Activated T-cell treated with anti-CD3 and anti-CD28 coated beads, Interleukin-2, amount 50 U/mL, for 72 hours (primary cell): ENCODE measurements around the gene VAPA. TPM values are rescaled to one million over a fixed set of nuclear protein-coding genes. Genes with fewer than 3 reads are reported as not detected.
"Not testable (repeated sequence)": the region's sequence is repeated elsewhere in the genome, so short reads cannot be mapped to it uniquely, and the experiment has no call there.

Source experiments
- ATAC-seq, 2 donors: fragments of 150-1000 bp; cut with Tn5 transposase; replicated peaks in 1 of 2; 2 replicates each; pipeline ENCODE4 v1.10.0; 2021; ENCODE audit warnings: moderate library complexity in 2 of 2, mild to moderate bottlenecking in 1 of 2
- DNase-seq, 2 donors: peaks; one replicate each; pipeline ENCODE4 v3.0.0; 2021 to 2022; ENCODE audit warnings: mixed read lengths in 1 of 2
- H3K27ac Mint-ChIP-seq: one replicate; pipeline ENCODE4 v1.8.0; 2022; ENCODE audit warnings: mild to moderate bottlenecking, moderate library complexity, mixed read lengths
- H3K27me3 Mint-ChIP-seq: one replicate; pipeline ENCODE4 v1.8.0; 2022; ENCODE audit warnings: low read depth, mixed read lengths
- H3K36me3 Mint-ChIP-seq, 2 donors: one replicate each; pipeline ENCODE4 v1.8.0; 2022; ENCODE audit warnings: mixed read lengths in 2 of 2, mild to moderate bottlenecking in 1 of 2; ENCODE audit not compliant: insufficient read depth in 2 of 2
- H3K4me1 Mint-ChIP-seq: one replicate; pipeline ENCODE4 v1.8.0; 2022; ENCODE audit warnings: low read depth, mixed read lengths
- H3K4me3 Mint-ChIP-seq, 2 donors: one replicate each; pipeline ENCODE4 v1.8.0; 2022; ENCODE audit warnings: mild to moderate bottlenecking in 2 of 2, mixed read lengths in 2 of 2, moderate library complexity in 2 of 2
- H3K9me3 Mint-ChIP-seq, 2 donors: one replicate each; pipeline ENCODE4 v1.8.0; 2022; ENCODE audit warnings: mixed read lengths in 2 of 2
- total RNA-seq, 2 donors: library from RNA; stranded (reverse); gene quantifications; one replicate each; pipeline ENCODE4 v1.2.3, GENCODE V29; 2022

VAPA gene
- total RNA-seq, 2 donors from 2014 or later, result 197 to 209 TPM

GRCh38 chr18:9912285-9912684, 1.5 kb upstream of the VAPA start:
- not testable (repeated sequence) for H3K27ac Mint-ChIP-seq, H3K36me3 Mint-ChIP-seq

GRCh38 chr18:9913151-9913525, 678 bp upstream of the VAPA start:
- ATAC-seq (no peak), DNase-seq (no peak)
- Mint-ChIP-seq H3K36me3 (peaks cover 4% of the 10 kb centered on the region in 2 donors), H3K4me3 (peak overlapping the region; percentile 88), H3K27me3 (peaks cover 10% of the 10 kb centered on the region), H3K27ac (peak overlapping the region; percentile 83), H3K9me3 (no peaks in the 10 kb centered on the region), H3K4me1 (peaks cover 26% of the 10 kb centered on the region)

More at GRCh38 chr18:9912285-9912684, 1.5 kb upstream of the VAPA start:
- not testable (repeated sequence) for ATAC-seq, H3K9me3 Mint-ChIP-seq, DNase-seq
- peaks cover 11% of the 10 kb centered on the region for H3K27me3 Mint-ChIP-seq
- peak overlapping the region in 1 of 2 donors; percentile 32 for H3K4me3 Mint-ChIP-seq
- H3K4me1 Mint-ChIP-seq, result peaks cover 26% of the 10 kb centered on the region

DNA sequence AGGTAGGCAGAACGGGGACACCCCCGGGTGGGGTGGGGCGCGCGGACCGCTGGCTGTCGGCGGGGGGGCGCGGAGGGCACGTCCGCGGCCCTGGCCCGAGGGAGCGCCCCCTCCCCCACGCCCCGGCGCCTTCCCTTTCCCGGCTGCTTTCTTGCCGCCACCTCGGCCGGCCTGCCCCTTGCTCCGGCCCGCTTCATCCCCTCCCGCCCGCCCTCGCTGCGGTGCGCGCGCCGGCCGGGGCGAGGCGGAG, 443 bp downstream of the VAPA start:
- DNase-seq (no peak), ATAC-seq (no peak)
- Mint-ChIP-seq H3K9me3 (no peaks in the 10 kb centered on the region), H3K27me3 (peaks cover 7% of the 10 kb centered on the region), H3K36me3 (peaks cover 4% of the 10 kb centered on the region in 2 donors), H3K4me1 (peaks cover 26% of the 10 kb centered on the region), H3K4me3 (peak overlapping the region; percentile 88), H3K27ac (no peak overlapping the region)

GRCh38 chr18:9914584-9915290, 921 bp downstream of the VAPA start:
- H3K4me1 Mint-ChIP-seq, result peaks cover 26% of the 10 kb centered on the region
- H3K4me3 Mint-ChIP-seq, result peak overlapping the region; percentile 90 to 97
- no peaks in the 10 kb centered on the region for H3K9me3 Mint-ChIP-seq
- ATAC-seq, result peak; percentile 42 to 46
- H3K27ac Mint-ChIP-seq, result peak overlapping the region; percentile 98
- H3K36me3 Mint-ChIP-seq, result peaks cover 4% of the 10 kb centered on the region in 2 donors
- H3K27me3 Mint-ChIP-seq, result peaks cover 2% of the 10 kb centered on the region
- peak; percentile 86 to 90 for DNase-seq

GRCh38 chr18:9915291-9916076, 1.7 kb downstream of the VAPA start:
- Mint-ChIP-seq H3K27me3 (no peaks in the 10 kb centered on the region), H3K9me3 (no peaks in the 10 kb centered on the region), H3K4me3 (peak overlapping the region; percentile 90 to 97), H3K27ac (peak overlapping the region; percentile 98), H3K4me1 (peaks cover 26% of the 10 kb centered on the region), H3K36me3 (peaks cover 4% of the 10 kb centered on the region in 2 donors)
- ATAC-seq, result no peak
- DNase-seq, result no peak

GRCh38 chr18:9916077-9916639, 2.3 kb downstream of the VAPA start:
- Mint-ChIP-seq H3K4me1 (peaks cover 26% of the 10 kb centered on the region), H3K27ac (peak overlapping the region; percentile 98), H3K36me3 (peaks cover 4% of the 10 kb centered on the region in 2 donors), H3K27me3 (no peaks in the 10 kb centered on the region), H3K9me3 (no peaks in the 10 kb centered on the region), H3K4me3 (peak overlapping the region; percentile 90 to 97)
- ATAC-seq (no peak), DNase-seq (no peak)

GRCh38 chr18:9916808-9917207, 3.0 kb downstream of the VAPA start:
- ATAC-seq (no peak), DNase-seq (no peak)
- Mint-ChIP-seq H3K9me3 (no peaks in the 10 kb centered on the region), H3K4me3 (peak overlapping the region; percentile 90 to 97), H3K27ac (no peak overlapping the region), H3K36me3 (peaks cover 4% of the 10 kb centered on the region in 2 donors), H3K4me1 (peaks cover 26% of the 10 kb centered on the region), H3K27me3 (no peaks in the 10 kb centered on the region)

DNA sequence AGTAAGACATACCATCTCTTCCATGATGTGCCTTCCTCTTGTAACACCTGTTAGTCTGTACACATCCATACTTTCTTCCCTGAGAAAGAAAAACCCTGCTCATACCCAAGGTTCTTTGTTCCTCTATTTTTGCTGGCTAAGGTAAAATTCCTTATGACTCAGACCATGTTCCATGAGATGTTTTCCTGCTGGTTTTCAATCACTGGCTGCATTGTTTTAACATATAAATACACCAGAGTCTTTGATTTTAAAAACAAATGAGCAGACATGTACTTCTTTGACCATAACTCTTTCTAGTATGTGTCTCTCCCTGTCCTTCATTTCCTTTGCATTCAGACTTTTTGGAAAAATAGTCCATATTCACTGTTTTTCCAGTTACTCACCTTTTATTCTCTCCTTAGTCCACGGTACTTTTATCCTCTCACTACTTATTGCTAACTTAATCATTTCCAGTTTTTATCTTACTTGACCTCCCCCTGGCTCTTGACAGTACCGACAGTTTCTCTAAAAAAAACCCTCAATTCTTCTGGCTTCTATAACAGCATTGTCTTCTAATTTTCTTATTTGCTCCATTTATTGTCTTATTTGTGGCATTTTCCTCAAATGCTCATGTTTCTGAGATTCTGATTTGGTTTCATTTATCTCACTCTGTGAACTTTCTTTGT, 4.3 kb downstream of the VAPA start:
- peaks cover 21% of the 10 kb centered on the region for H3K4me1 Mint-ChIP-seq
- peaks cover 0 to 4% of the 10 kb centered on the region in 2 donors for H3K36me3 Mint-ChIP-seq
- ATAC-seq (no peak), DNase-seq (no peak)
- no peak overlapping the region for H3K27ac Mint-ChIP-seq
- no peaks in the 10 kb centered on the region for H3K9me3 Mint-ChIP-seq
- no peaks in the 10 kb centered on the region for H3K27me3 Mint-ChIP-seq
- H3K4me3 Mint-ChIP-seq, result no peak overlapping the region

DNA sequence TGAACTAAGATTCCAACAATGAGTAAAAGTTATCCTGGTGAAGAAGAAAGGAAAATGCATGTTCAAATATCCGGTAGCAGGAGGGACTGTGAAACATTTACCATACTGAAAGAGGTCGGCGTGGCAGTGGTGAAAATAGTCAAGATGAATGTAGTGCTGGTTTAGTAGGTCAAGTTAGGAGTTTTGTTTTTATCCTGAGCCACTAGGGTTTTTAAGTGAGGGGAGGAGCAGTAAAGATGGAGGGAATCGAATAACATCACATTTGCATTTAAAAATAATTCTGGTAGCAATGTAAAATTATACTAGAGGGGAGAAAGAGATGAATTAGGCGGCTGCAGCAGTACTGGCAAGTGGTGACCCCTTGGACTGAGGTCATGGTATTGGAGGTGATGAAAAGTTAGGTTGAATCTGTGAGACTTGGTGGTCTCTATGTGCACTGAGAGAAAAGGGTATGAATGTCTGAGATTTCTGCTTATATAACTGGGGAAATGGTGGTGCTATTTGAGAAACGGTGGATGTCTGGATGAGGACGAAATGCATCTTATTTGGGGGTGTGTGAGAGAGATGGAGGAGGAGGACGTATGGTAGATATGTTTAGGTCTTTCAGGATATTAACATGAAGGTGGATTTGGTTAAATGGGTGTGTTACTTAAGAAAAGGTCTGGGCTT, 5.9 kb downstream of the VAPA start:
- H3K9me3 Mint-ChIP-seq, result no peaks in the 10 kb centered on the region
- DNase-seq, result no peak

DNA sequence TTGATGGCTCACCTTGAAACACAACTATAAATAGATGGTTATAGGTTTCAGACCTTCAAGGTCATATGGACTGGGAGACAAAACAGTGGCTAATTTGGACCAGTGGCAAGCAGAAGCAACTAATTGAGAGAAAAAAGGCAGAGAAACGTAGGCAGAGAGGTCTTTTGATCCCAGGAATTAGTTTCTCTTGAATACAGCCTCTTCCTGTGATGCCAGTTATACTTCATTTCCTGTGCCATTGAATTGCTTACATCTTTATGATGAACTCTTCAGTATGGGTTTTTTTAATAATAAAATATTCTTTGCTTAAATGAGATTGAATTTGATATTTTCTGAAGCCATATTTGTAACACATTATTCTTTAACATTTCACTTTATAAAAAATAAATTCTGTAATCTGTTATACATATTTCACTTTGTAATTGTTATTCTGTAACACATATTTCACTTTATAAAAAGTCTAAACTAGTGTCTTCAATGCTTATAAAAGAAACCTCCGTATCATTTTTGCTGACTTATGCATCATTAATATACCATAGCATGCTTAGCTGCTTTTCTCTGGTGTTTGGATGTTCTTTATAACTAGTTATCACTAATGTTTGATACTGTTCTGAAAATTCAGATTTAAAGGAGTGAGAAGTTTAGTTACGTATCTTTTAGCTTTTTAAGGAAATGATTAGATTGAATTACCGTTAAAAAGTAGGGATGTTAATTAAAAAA, 8.9 kb downstream of the VAPA start:
- Mint-ChIP-seq H3K36me3 (no peaks in the 10 kb centered on the region), H3K4me3 (peak overlapping the region in 1 of 2 donors; percentile 61), H3K27ac (peak overlapping the region; percentile 69), H3K4me1 (peaks cover 37% of the 10 kb centered on the region), H3K27me3 (no peaks in the 10 kb centered on the region), H3K9me3 (no peaks in the 10 kb centered on the region)
- DNase-seq (no peak), ATAC-seq (no peak)

More for the DNA sequence above, 5.9 kb downstream of the VAPA start:
- Mint-ChIP-seq H3K27me3 (no peaks in the 10 kb centered on the region), H3K4me3 (no peak overlapping the region), H3K4me1 (peaks cover 26% of the 10 kb centered on the region), H3K36me3 (peaks cover 0 to 4% of the 10 kb centered on the region in 2 donors), H3K27ac (no peak overlapping the region)
- ATAC-seq, result no peak

DNA sequence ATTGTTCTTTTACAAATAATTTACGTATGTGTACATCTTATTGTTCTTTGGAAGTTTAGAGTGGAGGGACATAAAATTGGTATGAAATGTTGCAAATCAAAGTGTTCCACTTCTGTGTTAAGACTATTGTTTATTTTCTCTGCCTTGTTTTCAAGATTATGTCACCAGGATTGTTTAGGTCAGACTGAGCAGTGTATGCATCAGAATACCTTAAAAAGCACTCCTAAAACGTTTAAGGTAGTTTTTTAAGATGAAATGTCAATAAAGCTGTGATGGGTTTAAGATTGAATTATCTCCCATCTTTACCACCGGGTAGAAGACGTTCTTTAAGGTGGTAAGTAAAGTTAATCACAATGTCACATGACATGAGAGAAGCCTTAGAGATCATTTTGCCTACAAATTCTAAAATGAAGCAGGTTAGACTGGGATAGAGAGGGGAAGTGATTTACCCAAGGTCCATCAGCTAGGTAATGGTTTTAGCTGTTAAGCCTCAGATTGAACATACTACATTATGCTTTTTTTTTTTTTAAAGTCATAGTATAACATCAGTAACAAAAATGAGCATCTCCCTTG, 10.6 kb downstream of the VAPA start:
- H3K36me3 Mint-ChIP-seq, result no peaks in the 10 kb centered on the region
- H3K27ac Mint-ChIP-seq, result peak overlapping the region; percentile 70
- H3K9me3 Mint-ChIP-seq, result no peaks in the 10 kb centered on the region
- peak overlapping the region in 1 of 2 donors; percentile 59 for H3K4me3 Mint-ChIP-seq
- ATAC-seq (no peak), DNase-seq (no peak)
- peaks cover 53% of the 10 kb centered on the region for H3K4me1 Mint-ChIP-seq
- no peaks in the 10 kb centered on the region for H3K27me3 Mint-ChIP-seq

DNA sequence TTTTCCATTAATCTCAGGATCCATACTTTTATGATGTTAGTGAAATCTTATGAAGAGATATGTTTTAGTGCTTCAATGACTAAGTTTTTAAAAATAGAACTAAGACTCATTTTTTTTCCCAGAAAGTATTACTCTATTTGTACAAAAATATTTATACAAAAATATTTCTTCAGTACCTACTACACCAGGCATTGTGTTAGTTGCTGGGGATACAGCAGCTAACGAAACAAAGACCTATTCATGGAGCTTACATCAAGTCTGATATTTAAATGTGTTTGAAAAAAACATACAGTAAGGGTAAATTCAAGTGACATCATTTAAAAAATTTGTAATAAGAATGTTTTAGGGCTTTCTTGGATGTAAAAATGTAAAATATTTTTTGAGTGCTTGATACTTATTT, 11.6 kb downstream of the VAPA start:
- no peaks in the 10 kb centered on the region for H3K9me3 Mint-ChIP-seq
- H3K27ac Mint-ChIP-seq, result no peak overlapping the region
- H3K27me3 Mint-ChIP-seq, result no peaks in the 10 kb centered on the region
- DNase-seq (no peak), ATAC-seq (no peak)
- no peaks in the 10 kb centered on the region for H3K36me3 Mint-ChIP-seq
- no peak overlapping the region for H3K4me3 Mint-ChIP-seq
- H3K4me1 Mint-ChIP-seq, result peaks cover 55% of the 10 kb centered on the region
